IPS-18a (cell line): ENCODE measurements around the gene KCNC2.

Source experiments
- H3K27ac ChIP-seq: one replicate; pipeline ENCODE4 v1.5.1; 2013; ENCODE audit warnings: low read length
- H3K27me3 ChIP-seq: one replicate; pipeline ENCODE4 v1.6.1; 2013; ENCODE audit warnings: mild to moderate bottlenecking, low read length; ENCODE audit not compliant: control insufficient read depth, insufficient read depth
- H3K36me3 ChIP-seq: one replicate; pipeline ENCODE4 v1.6.1; 2013; ENCODE audit warnings: low read depth, low read length; ENCODE audit not compliant: control insufficient read depth
- H3K4me1 ChIP-seq: one replicate; pipeline ENCODE4 v1.6.1; 2013; ENCODE audit warnings: low read depth, low read length; ENCODE audit not compliant: control insufficient read depth
- H3K4me3 ChIP-seq: one replicate; pipeline ENCODE4 v1.5.1; 2013; ENCODE audit warnings: low read length
- H3K9ac ChIP-seq: one replicate; pipeline ENCODE4 v1.6.1; 2013; ENCODE audit warnings: mild to moderate bottlenecking, low read length, moderate library complexity
- H3K9me3 ChIP-seq: one replicate; pipeline ENCODE4 v1.6.1; 2013; ENCODE audit warnings: low read depth, low read length; ENCODE audit not compliant: control insufficient read depth

KCNC2 gene

DNA sequence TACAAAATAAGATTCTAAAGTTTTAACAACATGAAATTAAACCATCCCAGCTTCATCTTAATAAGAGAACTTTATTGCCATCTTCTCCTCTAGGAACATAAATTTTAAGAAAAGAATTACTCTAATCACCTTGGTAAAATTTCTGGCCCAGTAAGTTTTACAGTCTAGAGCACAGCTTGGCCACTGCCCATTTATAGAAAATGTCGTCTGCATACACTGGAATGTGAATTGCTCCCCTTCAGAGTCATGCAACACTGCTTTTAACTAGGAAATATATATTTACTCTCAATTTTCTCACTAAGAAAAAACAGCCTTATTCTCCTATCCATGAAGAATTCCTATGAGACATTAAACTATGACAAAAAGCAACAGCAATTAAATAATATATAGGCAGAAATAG, 48.2 kb downstream of the KCNC2 start:
- no peaks in the 10 kb centered on the region for H3K27me3 ChIP-seq
- H3K9ac ChIP-seq = no peak overlapping the region
- H3K4me3 ChIP-seq = no peak overlapping the region
- H3K9me3 ChIP-seq = no peaks in the 10 kb centered on the region
- H3K27ac ChIP-seq = no peak overlapping the region
- no peaks in the 10 kb centered on the region for H3K36me3 ChIP-seq
- H3K4me1 ChIP-seq = no peaks in the 10 kb centered on the region

DNA sequence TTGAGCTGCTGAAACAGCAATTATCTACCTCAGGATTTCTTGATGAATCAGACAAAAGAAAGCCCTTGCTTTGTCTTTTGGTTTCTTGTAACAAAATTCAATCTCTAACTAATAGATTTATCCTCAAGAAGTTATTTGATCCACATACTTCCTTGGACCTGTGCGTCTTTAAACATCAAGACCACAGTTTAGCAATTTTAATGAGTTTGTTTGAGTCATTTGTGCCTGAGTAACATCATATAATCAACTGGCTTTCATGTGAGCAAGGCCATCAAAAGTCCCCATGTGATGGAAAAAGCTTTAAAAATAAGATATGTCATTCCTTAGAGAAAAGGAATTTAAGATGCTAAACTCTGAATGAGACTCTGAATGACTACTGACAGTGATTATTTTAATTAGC, 52.3 kb downstream of the KCNC2 start:
- H3K9ac ChIP-seq = no peak overlapping the region
- no peaks in the 10 kb centered on the region for H3K4me1 ChIP-seq
- no peaks in the 10 kb centered on the region for H3K27me3 ChIP-seq
- H3K4me3 ChIP-seq = no peak overlapping the region
- no peaks in the 10 kb centered on the region for H3K36me3 ChIP-seq
- no peak overlapping the region for H3K27ac ChIP-seq
- no peaks in the 10 kb centered on the region for H3K9me3 ChIP-seq

DNA sequence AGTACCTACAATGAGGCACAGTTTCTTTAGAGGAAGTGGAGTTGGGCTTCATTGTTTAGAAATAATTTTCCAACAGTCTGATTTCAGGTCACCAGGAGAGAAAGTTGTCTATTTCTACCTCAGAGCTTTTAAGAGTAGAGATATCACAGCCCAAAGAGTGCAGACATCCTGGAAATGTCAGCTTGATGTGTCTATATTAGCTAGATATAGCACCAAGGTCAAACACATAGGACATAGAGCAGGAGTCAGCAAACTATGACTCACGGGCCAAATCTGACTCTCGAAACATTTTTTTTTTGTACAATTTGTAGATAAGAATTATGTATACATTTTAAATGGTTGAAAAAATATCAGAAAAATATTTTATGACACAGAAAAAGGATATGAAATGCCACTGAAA, 53.7 kb downstream of the KCNC2 start:
- no peaks in the 10 kb centered on the region for H3K9me3 ChIP-seq
- no peak overlapping the region for H3K4me3 ChIP-seq
- no peaks in the 10 kb centered on the region for H3K36me3 ChIP-seq
- H3K4me1 ChIP-seq = no peaks in the 10 kb centered on the region
- H3K27ac ChIP-seq = no peak overlapping the region
- no peaks in the 10 kb centered on the region for H3K27me3 ChIP-seq
- H3K9ac ChIP-seq = no peak overlapping the region

DNA sequence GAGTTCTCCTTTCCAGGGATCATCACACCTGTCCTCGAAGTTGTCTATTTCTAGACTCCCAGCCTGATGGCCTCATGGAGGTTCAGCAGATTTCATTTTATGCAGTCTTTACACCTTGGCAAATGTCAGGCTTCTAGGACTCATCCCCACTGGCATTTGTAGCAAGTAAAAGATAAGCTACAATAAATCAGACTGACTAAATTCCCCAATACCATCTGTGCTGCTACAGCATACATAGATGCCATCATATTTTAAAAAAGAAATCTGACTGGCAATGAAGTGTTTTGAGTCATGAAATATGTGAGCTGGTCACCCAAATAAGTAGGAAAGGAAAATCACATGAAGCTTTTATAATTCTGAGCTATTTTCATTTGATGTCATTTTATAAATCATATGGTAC, 55.3 kb downstream of the KCNC2 start:
- Histone ChIP-seq H3K9ac (no peak overlapping the region), H3K9me3 (no peaks in the 10 kb centered on the region), H3K36me3 (no peaks in the 10 kb centered on the region), H3K27me3 (no peaks in the 10 kb centered on the region), H3K27ac (no peak overlapping the region), H3K4me1 (no peaks in the 10 kb centered on the region), H3K4me3 (no peak overlapping the region)

DNA sequence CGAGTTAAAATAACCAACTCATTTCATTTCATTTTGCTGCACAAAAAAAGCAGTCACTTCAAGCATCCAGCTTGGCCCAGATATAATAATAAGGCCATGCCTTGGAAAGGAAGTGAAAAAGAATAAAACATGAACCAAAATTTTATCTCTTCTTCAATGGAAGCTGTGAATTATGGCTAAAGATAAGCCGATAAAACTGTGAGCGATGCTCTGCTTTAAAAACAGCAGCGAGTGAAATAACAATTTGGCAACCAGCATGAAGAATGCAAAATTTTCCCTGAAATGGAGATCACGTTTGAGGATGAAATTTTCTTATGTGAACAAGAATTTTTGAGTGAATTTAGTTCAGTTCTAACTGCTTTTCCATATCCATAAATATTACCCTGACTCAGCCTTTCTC, 70.4 kb downstream of the KCNC2 start:
- Histone ChIP-seq H3K9ac (no peak overlapping the region), H3K9me3 (no peaks in the 10 kb centered on the region), H3K4me3 (no peak overlapping the region), H3K4me1 (no peaks in the 10 kb centered on the region), H3K27ac (no peak overlapping the region), H3K27me3 (no peaks in the 10 kb centered on the region), H3K36me3 (no peaks in the 10 kb centered on the region)

DNA sequence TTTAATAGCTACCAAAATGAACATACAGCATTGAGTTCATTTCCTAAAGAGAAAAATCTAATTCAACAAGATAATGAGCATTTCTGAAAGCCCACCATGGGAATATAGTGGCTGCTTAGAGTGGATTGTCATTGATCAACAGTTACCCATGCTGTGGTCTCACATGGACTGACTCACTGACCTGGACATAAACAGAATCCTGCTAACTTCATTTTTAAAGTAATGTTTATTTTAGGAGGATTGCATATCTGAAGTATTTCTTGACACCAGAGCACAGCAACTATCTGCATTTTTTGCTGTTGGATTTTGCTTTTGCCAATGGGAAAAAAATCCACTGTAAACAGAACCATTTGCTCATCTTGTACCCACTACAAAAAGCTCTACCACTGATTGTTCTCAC, 71.7 kb downstream of the KCNC2 start:
- Histone ChIP-seq H3K9ac (no peak overlapping the region), H3K36me3 (no peaks in the 10 kb centered on the region), H3K27me3 (no peaks in the 10 kb centered on the region), H3K9me3 (no peaks in the 10 kb centered on the region), H3K27ac (no peak overlapping the region), H3K4me1 (no peaks in the 10 kb centered on the region), H3K4me3 (no peak overlapping the region)

DNA sequence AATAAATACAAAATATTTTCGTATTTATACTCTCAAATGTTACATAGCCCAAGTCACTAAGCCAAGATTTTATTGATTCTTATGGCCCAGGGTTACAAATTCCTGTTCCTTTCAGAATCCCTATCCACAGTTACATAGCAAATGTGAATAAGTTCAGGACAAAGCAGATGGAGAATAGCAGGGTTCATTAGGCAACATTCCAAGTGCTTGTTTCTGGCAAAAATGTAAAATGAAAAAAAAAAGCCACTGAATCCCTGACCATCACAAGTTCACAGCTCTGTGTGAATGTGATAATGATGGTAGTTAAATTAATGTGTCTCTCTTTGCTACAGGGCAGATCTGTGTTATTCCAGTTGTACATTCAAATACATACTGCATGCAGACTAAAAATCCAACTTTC, 74.6 kb downstream of the KCNC2 start:
- H3K4me1 ChIP-seq = no peaks in the 10 kb centered on the region
- H3K36me3 ChIP-seq = no peaks in the 10 kb centered on the region
- no peaks in the 10 kb centered on the region for H3K27me3 ChIP-seq
- no peak overlapping the region for H3K27ac ChIP-seq
- no peak overlapping the region for H3K9ac ChIP-seq
- no peaks in the 10 kb centered on the region for H3K9me3 ChIP-seq
- no peak overlapping the region for H3K4me3 ChIP-seq

DNA sequence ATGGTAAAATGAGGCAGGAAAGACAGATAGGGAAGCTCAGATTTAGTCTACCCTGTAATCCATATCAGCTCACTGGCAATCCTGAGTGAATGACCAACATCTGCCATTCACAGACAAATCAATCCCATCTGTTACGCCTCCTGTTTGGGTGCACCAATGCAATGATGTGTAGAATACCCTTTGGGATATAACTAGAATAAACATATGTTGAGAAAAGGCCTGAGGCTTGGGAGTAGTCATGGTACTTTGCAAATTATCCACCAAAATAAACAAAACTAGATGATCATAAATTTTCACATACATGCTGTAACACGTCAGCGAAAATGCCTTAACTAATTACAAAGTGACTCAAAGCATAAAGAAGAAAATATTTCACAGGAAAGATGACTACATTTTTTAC, 78.8 kb downstream of the KCNC2 start:
- Histone ChIP-seq H3K36me3 (no peaks in the 10 kb centered on the region), H3K4me1 (no peaks in the 10 kb centered on the region), H3K27me3 (no peaks in the 10 kb centered on the region), H3K9ac (no peak overlapping the region), H3K27ac (no peak overlapping the region), H3K9me3 (no peaks in the 10 kb centered on the region), H3K4me3 (no peak overlapping the region)

DNA sequence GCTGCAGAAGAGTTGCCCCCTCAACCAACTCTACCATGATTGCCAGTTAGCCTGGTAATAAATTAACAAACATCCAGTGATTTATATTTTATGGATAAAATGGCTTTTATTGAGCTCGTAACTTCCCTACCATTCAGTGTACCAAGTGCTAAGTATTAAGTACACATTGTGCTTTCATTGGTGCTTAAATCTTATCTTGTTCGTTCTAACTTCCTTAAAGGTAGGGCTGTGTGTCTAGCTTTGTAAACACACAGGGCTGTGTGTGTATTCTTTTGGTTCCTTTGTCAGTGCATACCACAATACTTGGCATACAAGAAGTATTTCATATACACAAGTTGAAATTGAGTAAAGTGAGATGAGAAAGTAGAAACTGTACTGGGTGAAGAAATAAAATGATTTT, 80.4 kb downstream of the KCNC2 start:
- Histone ChIP-seq H3K27ac (no peak overlapping the region), H3K4me3 (no peak overlapping the region), H3K36me3 (no peaks in the 10 kb centered on the region), H3K27me3 (no peaks in the 10 kb centered on the region), H3K9me3 (no peaks in the 10 kb centered on the region), H3K4me1 (no peaks in the 10 kb centered on the region), H3K9ac (no peak overlapping the region)

DNA sequence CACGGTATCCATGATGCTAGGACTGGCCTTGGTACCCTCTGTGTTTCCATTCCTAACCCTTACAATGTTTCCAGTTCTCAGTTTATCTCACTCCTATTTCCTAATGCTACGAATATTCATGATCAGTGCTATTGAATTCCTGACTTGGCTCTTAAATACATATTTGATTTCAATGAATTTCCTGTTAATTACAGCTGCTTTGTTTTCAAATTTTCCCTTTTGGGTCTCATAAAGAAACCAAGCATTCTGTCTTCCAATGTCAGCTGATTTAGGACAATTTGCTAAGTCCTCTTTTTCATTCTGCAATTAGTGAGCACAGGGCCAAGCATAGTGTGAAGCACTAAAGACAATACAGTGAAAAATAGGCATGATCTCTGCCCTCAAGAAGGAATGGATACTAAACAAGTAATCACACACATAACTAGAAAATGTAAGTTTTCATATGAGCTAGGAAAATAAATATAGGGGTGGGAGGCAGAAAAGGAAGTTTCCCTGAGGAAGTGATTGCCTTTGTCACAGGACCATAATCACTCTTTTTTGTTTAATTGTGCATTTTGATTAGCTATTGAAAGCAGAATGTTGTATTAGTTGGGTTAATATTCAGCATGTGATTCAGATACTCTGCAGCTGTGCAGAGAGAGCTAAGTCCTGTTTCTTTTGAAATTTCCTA, 88.5 kb downstream of the KCNC2 start:
- no peaks in the 10 kb centered on the region for H3K4me1 ChIP-seq
- H3K27me3 ChIP-seq = no peaks in the 10 kb centered on the region
- no peaks in the 10 kb centered on the region for H3K9me3 ChIP-seq
- H3K4me3 ChIP-seq = no peak overlapping the region
- H3K36me3 ChIP-seq = no peaks in the 10 kb centered on the region
- H3K27ac ChIP-seq = no peak overlapping the region
- no peak overlapping the region for H3K9ac ChIP-seq

DNA sequence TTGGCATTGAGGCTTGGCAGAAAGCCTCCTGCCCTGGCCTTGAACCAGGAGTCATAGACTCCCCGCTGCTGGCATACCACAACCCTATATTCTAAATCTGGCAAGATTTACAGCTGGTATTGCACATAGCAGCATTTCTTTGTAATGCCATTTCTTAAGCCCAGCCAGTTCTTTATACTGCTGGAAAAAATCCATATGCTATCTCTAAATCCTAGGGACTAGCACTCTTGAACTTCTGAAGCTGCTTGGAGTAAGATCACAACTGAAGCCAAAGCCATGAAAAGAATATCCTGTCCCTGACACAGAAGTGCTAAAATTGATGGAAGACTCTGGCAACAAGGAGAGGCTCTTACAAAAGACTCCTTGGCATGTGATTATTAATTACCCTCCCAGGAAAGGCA, 89.3 kb downstream of the KCNC2 start:
- Histone ChIP-seq H3K4me3 (no peak overlapping the region), H3K9ac (no peak overlapping the region), H3K27ac (no peak overlapping the region), H3K36me3 (no peaks in the 10 kb centered on the region), H3K9me3 (no peaks in the 10 kb centered on the region), H3K27me3 (no peaks in the 10 kb centered on the region), H3K4me1 (no peaks in the 10 kb centered on the region)

DNA sequence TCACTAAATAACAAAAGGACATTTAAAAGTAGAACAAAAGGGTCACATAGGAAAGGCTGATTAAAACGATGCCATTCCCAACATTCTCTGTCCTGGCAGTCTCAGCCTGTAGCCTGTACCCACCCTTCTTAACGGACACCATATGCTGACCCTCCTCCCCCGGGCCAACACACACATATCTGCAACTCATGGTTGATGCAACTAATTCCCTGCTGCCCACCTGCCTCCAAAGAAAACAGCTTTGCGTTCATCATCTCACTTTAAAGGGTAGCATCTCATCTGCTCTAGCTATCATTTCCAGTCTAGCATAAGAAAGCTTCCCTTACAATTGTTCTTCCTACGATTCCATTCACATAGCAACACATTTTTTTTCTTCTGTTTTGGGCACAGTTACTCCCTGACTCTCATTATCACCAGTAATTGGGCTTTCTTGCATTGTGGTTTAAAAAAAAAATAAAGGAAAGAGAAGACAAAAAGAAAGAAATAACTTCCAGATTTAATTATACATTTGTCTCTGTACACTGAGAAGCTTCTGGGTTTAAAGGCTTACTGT, 92.9 kb downstream of the KCNC2 start:
- no peaks in the 10 kb centered on the region for H3K4me1 ChIP-seq
- H3K36me3 ChIP-seq = no peaks in the 10 kb centered on the region
- no peaks in the 10 kb centered on the region for H3K27me3 ChIP-seq
- H3K4me3 ChIP-seq = no peak overlapping the region
- no peaks in the 10 kb centered on the region for H3K9me3 ChIP-seq
- H3K9ac ChIP-seq = no peak overlapping the region
- no peak overlapping the region for H3K27ac ChIP-seq
